K562 (cell line): ENCODE data around the gene MYMK. TPM values are rescaled to one million over a fixed set of nuclear protein-coding genes. Genes with fewer than 3 reads are reported as not detected.

Experiments
- CBFA2T2 ChIP-seq: fragments of 450-650 bp; conservative IDR thresholded peaks from 2 replicates; pipeline ENCODE4 v1.6.1; 2017; ENCODE audit warnings: mild to moderate bottlenecking
- EHMT2 ChIP-seq: fragments of 450-650 bp; IDR thresholded peaks from 2 replicates; pipeline ENCODE4 v1.6.1; 2018; ENCODE audit warnings: antibody characterized with exemption
- ZFP1 ChIP-seq: fragments of 450-650 bp; formaldehyde crosslinking; IDR thresholded peaks from 2 replicates; pipeline ENCODE4 v1.4.0; 2020; ENCODE audit warnings: mild to moderate bottlenecking, mixed read lengths
- ZNF408 ChIP-seq: fragments of 250-450 bp; sonication (Bioruptor Pico); IDR thresholded peaks from 2 replicates; pipeline ENCODE4 v1.4.0; 2020; ENCODE audit warnings: low read depth, mild to moderate bottlenecking, moderate library complexity
- polyA plus RNA-seq, 8 experiments: library from polyadenylated mRNA; depleted of rRNA in 4 of 8; stranded (reverse) in 5 of 8; unstranded in 3 of 8; fragments of >200 nt; fragmentation: Nextera tagmentation in 2 of 8; fragmentation: Illumina TruSeq in 1 of 8; extraction: Ambion mirVana in 2 of 8; extraction: Trizol in 1 of 8; gene quantifications; 2 replicates each; pipeline versions ENCODE4 v1.2.1 to v1.2.3, GENCODE V29; 2011 to 2014; ENCODE audit warnings: inconsistent platforms in 1 of 8, missing spikeins in 1 of 8
- total RNA-seq, 7 experiments: library from RNA; depleted of rRNA in 6 of 7; stranded (reverse); fragments of >200 nt in 6 of 7; fragmentation: Illumina TruSeq in 2 of 7; extraction: Trizol in 2 of 7; gene quantifications; 2 replicates each; pipeline versions ENCODE4 v1.2.1 to v1.2.3, GENCODE V29; 2011 to 2021; ENCODE audit warnings: low replicate concordance in 1 of 7
- TF ChIP-seq, protein P1 (sequence below): fragments of 450-650 bp; IDR thresholded peaks from 2 replicates; pipeline ENCODE4 v1.6.1; 2016; ENCODE audit warnings: low read depth
- TF ChIP-seq, protein P2 (sequence below): sonication (generic); formaldehyde crosslinking; IDR thresholded peaks from 2 replicates; pipeline ENCODE4 v1.8.0; 2022; ENCODE audit warnings: mild to moderate bottlenecking, missing genetic modification reagents
- TF ChIP-seq, protein P3 (sequence below): fragments of 450-650 bp; IDR thresholded peaks from 2 replicates; pipeline ENCODE4 v1.6.1; 2014; ENCODE audit warnings: low read depth, mild to moderate bottlenecking, moderate library complexity, borderline replicate concordance
- TF ChIP-seq, protein P4 (sequence below): sonication (generic); formaldehyde crosslinking; IDR thresholded peaks from 2 replicates; pipeline ENCODE4 v1.8.0; 2022; ENCODE audit warnings: missing genetic modification reagents, mild to moderate bottlenecking, moderate library complexity, borderline replicate concordance
- TF ChIP-seq, protein P5 (sequence below): fragments of 200-400 bp; formaldehyde crosslinking; IDR thresholded peaks from 2 replicates; pipeline ENCODE4 v1.6.1; 2017; ENCODE audit warnings: mild to moderate bottlenecking, low read depth, low read length, moderate library complexity

The MYMK gene
- total and polyA plus RNA-seq, 9 of the 15 experiments (the other 6 are each of a cell fraction or from before 2014, with no cell fraction given) = not detected

DNA sequence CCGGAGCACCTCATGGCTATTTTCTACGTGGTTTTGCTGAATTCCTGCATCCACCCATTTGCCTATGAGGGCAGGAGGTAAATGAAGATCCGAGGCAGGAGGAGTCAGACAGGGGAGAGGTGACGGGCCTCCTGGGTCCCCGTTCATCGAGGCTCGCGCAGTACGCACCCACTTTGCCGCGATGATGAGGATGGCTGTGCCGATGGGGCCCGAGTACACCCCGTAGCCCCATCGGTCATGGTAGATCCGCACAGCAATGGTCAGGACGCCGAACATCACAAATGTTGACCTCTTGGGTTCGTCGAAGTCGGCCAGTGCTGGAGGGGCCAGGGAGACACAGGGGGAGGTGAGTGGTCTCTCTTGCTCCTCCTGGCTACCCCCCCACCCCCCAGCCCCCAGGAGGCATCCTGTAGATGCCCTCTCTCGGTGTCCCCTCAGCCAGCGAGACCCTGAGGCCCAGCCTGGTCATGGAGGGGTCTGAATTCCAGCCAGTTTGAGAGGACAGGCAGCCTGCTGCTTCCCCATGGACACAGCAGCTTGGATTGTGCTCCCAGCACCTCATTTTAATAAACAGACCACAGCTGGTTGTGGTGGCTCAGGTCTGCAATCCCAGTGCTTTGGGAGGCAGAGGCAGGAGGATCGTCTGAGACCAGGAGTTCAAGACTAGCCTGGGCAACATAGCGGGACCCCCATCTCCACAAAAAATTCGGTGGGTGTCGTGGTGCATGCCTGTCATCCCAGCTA is 5.9 kb downstream of the MYMK start (continued):
- TF ChIP-seq, protein P1, sequence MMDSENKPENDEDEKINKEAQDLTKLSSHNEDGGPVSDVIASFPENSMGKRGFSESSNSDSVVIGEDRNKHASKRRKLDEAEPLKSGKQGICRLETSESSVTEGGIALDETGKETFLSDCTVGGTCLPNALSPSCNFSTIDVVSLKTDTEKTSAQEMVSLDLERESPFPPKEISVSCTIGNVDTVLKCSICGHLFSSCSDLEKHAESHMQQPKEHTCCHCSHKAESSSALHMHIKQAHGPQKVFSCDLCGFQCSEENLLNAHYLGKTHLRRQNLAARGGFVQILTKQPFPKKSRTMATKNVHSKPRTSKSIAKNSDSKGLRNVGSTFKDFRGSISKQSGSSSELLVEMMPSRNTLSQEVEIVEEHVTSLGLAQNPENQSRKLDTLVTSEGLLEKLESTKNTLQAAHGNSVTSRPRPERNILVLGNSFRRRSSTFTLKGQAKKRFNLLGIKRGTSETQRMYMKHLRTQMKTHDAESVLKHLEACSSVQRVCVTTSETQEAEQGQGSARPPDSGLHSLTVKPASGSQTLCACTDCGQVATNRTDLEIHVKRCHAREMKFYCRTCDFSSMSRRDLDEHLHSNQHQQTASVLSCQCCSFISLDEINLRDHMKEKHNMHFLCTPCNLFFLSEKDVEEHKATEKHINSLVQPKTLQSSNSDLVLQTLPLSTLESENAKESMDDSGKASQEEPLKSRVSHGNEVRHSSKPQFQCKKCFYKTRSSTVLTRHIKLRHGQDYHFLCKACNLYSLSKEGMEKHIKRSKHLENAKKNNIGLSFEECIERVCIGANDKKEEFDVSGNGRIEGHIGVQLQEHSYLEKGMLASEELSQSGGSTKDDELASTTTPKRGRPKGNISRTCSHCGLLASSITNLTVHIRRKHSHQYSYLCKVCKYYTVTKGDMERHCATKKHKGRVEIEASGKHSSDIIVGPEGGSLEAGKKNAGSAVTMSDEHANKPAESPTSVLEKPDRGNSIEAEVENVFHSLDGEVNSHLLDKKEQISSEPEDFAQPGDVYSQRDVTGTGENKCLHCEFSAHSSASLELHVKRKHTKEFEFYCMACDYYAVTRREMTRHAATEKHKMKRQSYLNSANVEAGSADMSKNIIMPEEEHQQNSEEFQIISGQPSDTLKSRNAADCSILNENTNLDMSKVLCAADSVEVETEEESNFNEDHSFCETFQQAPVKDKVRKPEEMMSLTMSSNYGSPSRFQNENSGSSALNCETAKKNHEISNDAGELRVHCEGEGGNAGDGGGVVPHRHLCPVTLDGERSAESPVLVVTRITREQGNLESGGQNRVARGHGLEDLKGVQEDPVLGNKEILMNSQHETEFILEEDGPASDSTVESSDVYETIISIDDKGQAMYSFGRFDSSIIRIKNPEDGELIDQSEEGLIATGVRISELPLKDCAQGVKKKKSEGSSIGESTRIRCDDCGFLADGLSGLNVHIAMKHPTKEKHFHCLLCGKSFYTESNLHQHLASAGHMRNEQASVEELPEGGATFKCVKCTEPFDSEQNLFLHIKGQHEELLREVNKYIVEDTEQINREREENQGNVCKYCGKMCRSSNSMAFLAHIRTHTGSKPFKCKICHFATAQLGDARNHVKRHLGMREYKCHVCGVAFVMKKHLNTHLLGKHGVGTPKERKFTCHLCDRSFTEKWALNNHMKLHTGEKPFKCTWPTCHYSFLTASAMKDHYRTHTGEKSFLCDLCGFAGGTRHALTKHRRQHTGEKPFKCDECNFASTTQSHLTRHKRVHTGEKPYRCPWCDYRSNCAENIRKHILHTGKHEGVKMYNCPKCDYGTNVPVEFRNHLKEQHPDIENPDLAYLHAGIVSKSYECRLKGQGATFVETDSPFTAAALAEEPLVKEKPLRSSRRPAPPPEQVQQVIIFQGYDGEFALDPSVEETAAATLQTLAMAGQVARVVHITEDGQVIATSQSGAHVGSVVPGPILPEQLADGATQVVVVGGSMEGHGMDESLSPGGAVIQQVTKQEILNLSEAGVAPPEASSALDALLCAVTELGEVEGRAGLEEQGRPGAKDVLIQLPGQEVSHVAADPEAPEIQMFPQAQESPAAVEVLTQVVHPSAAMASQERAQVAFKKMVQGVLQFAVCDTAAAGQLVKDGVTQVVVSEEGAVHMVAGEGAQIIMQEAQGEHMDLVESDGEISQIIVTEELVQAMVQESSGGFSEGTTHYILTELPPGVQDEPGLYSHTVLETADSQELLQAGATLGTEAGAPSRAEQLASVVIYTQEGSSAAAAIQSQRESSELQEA = no peak
- TF ChIP-seq, protein P2, sequence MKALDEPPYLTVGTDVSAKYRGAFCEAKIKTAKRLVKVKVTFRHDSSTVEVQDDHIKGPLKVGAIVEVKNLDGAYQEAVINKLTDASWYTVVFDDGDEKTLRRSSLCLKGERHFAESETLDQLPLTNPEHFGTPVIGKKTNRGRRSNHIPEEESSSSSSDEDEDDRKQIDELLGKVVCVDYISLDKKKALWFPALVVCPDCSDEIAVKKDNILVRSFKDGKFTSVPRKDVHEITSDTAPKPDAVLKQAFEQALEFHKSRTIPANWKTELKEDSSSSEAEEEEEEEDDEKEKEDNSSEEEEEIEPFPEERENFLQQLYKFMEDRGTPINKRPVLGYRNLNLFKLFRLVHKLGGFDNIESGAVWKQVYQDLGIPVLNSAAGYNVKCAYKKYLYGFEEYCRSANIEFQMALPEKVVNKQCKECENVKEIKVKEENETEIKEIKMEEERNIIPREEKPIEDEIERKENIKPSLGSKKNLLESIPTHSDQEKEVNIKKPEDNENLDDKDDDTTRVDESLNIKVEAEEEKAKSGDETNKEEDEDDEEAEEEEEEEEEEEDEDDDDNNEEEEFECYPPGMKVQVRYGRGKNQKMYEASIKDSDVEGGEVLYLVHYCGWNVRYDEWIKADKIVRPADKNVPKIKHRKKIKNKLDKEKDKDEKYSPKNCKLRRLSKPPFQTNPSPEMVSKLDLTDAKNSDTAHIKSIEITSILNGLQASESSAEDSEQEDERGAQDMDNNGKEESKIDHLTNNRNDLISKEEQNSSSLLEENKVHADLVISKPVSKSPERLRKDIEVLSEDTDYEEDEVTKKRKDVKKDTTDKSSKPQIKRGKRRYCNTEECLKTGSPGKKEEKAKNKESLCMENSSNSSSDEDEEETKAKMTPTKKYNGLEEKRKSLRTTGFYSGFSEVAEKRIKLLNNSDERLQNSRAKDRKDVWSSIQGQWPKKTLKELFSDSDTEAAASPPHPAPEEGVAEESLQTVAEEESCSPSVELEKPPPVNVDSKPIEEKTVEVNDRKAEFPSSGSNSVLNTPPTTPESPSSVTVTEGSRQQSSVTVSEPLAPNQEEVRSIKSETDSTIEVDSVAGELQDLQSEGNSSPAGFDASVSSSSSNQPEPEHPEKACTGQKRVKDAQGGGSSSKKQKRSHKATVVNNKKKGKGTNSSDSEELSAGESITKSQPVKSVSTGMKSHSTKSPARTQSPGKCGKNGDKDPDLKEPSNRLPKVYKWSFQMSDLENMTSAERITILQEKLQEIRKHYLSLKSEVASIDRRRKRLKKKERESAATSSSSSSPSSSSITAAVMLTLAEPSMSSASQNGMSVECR (CRISPR knock-in tag) = no peak
- TF ChIP-seq ZFP1 (CRISPR knock-in tag) (no peak), EHMT2 (no peak), ZNF408 (CRISPR knock-in tag) (no peak), CBFA2T2 (no peak)
- TF ChIP-seq, protein P3, sequence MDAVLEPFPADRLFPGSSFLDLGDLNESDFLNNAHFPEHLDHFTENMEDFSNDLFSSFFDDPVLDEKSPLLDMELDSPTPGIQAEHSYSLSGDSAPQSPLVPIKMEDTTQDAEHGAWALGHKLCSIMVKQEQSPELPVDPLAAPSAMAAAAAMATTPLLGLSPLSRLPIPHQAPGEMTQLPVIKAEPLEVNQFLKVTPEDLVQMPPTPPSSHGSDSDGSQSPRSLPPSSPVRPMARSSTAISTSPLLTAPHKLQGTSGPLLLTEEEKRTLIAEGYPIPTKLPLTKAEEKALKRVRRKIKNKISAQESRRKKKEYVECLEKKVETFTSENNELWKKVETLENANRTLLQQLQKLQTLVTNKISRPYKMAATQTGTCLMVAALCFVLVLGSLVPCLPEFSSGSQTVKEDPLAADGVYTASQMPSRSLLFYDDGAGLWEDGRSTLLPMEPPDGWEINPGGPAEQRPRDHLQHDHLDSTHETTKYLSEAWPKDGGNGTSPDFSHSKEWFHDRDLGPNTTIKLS = no peak
- TF ChIP-seq, protein P4, sequence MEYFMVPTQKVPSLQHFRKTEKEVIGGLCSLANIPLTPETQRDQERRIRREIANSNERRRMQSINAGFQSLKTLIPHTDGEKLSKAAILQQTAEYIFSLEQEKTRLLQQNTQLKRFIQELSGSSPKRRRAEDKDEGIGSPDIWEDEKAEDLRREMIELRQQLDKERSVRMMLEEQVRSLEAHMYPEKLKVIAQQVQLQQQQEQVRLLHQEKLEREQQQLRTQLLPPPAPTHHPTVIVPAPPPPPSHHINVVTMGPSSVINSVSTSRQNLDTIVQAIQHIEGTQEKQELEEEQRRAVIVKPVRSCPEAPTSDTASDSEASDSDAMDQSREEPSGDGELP (CRISPR knock-in tag) = no peak
- TF ChIP-seq, protein P5, sequence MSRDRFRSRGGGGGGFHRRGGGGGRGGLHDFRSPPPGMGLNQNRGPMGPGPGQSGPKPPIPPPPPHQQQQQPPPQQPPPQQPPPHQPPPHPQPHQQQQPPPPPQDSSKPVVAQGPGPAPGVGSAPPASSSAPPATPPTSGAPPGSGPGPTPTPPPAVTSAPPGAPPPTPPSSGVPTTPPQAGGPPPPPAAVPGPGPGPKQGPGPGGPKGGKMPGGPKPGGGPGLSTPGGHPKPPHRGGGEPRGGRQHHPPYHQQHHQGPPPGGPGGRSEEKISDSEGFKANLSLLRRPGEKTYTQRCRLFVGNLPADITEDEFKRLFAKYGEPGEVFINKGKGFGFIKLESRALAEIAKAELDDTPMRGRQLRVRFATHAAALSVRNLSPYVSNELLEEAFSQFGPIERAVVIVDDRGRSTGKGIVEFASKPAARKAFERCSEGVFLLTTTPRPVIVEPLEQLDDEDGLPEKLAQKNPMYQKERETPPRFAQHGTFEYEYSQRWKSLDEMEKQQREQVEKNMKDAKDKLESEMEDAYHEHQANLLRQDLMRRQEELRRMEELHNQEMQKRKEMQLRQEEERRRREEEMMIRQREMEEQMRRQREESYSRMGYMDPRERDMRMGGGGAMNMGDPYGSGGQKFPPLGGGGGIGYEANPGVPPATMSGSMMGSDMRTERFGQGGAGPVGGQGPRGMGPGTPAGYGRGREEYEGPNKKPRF = no peak
